Neural progenitor cell (in vitro differentiated cells): ENCODE measurements around the gene NPM1. TPM values are rescaled to one million over a fixed set of nuclear protein-coding genes. Genes with fewer than 3 reads are reported as not detected.
"Not testable (repeated sequence)": the region's sequence is repeated elsewhere in the genome, so short reads cannot be mapped to it uniquely, and the experiment has no call there.

Experiments
- DNase-seq: peaks from one replicate; pipeline ENCODE4 v3.0.0-alpha.2; 2016; ENCODE audit warnings: low spot score
- H2AFZ ChIP-seq: fragments of 200-600 bp; sonication (generic); replicated peaks from 2 replicates; pipeline ENCODE4 v1.6.1; 2016; ENCODE audit warnings: antibody characterized with exemption
- H3F3A ChIP-seq: fragments of 200-600 bp; sonication (generic); 2 replicates; pipeline ENCODE4 v1.6.1; 2016; ENCODE audit warnings: antibody characterized with exemption, low read depth
- H3K27ac ChIP-seq: fragments of 200-600 bp; sonication (generic); 2 replicates; pipeline ENCODE4 v1.5.1; 2016; ENCODE audit warnings: mild to moderate bottlenecking
- H3K27me3 ChIP-seq: fragments of 200-600 bp; sonication (generic); 2 replicates; pipeline ENCODE4 v1.6.1; 2016; ENCODE audit warnings: mild to moderate bottlenecking, moderate library complexity
- H3K36me3 ChIP-seq: fragments of 200-600 bp; sonication (generic); 2 replicates; pipeline ENCODE4 v1.5.1; 2016
- H3K4me1 ChIP-seq: fragments of 200-600 bp; sonication (generic); 2 replicates; pipeline ENCODE4 v1.6.1; 2016; ENCODE audit warnings: mixed run types
- H3K4me2 ChIP-seq: fragments of 200-600 bp; sonication (generic); 2 replicates; pipeline ENCODE4 v1.6.1; 2016
- H3K4me3 ChIP-seq: fragments of 200-600 bp; sonication (generic); 2 replicates; pipeline ENCODE4 v1.5.1; 2016
- H3K79me2 ChIP-seq: fragments of 200-600 bp; sonication (generic); 2 replicates; pipeline ENCODE4 v1.6.1; 2016; ENCODE audit warnings: low read depth
- H3K9ac ChIP-seq: fragments of 200-600 bp; sonication (generic); 2 replicates; pipeline ENCODE4 v1.6.1; 2016
- H3K9me3 ChIP-seq: fragments of 200-600 bp; sonication (generic); 2 replicates; pipeline ENCODE4 v1.5.1; 2016; ENCODE audit warnings: low read depth
- H4K20me1 ChIP-seq: fragments of 200-600 bp; sonication (generic); 2 replicates; pipeline ENCODE4 v1.6.1; 2016; ENCODE audit warnings: low read depth
- H3K27ac Mint-ChIP-seq: 3 replicates; pipeline ENCODE4 v1.8.0; 2021; ENCODE audit warnings: mixed read lengths
- H3K27me3 Mint-ChIP-seq: 2 replicates; pipeline ENCODE4 v1.8.0; 2022; ENCODE audit warnings: low read depth, mild to moderate bottlenecking, inconsistent platforms, moderate library complexity, mixed read lengths; ENCODE audit not compliant: insufficient read depth
- H3K36me3 Mint-ChIP-seq: 3 replicates; pipeline ENCODE4 v1.8.0; 2021; ENCODE audit warnings: mixed read lengths
- H3K4me1 Mint-ChIP-seq: 3 replicates; pipeline ENCODE4 v1.8.0; 2021; ENCODE audit warnings: mixed read lengths
- H3K4me3 Mint-ChIP-seq: 3 replicates; pipeline ENCODE4 v1.8.0; 2021; ENCODE audit warnings: mild to moderate bottlenecking, moderate library complexity, mixed read lengths
- H3K9me3 Mint-ChIP-seq: 3 replicates; pipeline ENCODE4 v1.8.0; 2020; ENCODE audit warnings: mixed read lengths
- CTCF ChIP-seq: fragments of 200-600 bp; sonication (generic); IDR thresholded peaks from 2 replicates; pipeline ENCODE4 v1.5.1; 2017; ENCODE audit warnings: antibody characterized with exemption, mild to moderate bottlenecking
- EZH2 ChIP-seq: fragments of 200-600 bp; sonication (generic); IDR thresholded peaks from 2 replicates; pipeline ENCODE4 v1.6.1; 2017; ENCODE audit warnings: antibody characterized with exemption, mild to moderate bottlenecking, moderate library complexity
- EZH2phosphoT487 ChIP-seq: fragments of 200-600 bp; sonication (generic); IDR thresholded peaks from 2 replicates; pipeline ENCODE4 v1.6.1; 2017; ENCODE audit warnings: antibody characterized with exemption
- total RNA-seq: library from RNA; depleted of rRNA; stranded (reverse); fragments of >200 nt; gene quantifications from 2 replicates; pipeline ENCODE4 v1.2.3, GENCODE V29; 2015; ENCODE audit warnings: low replicate concordance

Gene NPM1
- total RNA-seq, 1 donor from 2014 or later, result 3,685 TPM

GRCh38 chr5:171370881-171371280 lies 16.8 kb upstream of the NPM1 start:
- H3K27ac ChIP-seq, H3K79me2 ChIP-seq, DNase-seq, H3K9me3 ChIP-seq, H3K4me3 ChIP-seq, H3F3A ChIP-seq, H3K27ac Mint-ChIP-seq, H3K9me3 Mint-ChIP-seq, H3K4me3 Mint-ChIP-seq, H3K36me3 Mint-ChIP-seq, H3K27me3 ChIP-seq, H3K4me1 Mint-ChIP-seq, H3K36me3 ChIP-seq, H3K9ac ChIP-seq, H3K4me2 ChIP-seq, H3K4me1 ChIP-seq, H4K20me1 ChIP-seq: not testable (repeated sequence)
- peak overlapping the region; percentile 36 for H2AFZ ChIP-seq
- TF ChIP-seq CTCF, result peak; percentile 42
- peaks cover 17% of the 10 kb centered on the region for H3K27me3 Mint-ChIP-seq

GRCh38 chr5:171371326-171371725 lies 16.3 kb upstream of the NPM1 start:
- no peak for DNase-seq
- H3K27me3 ChIP-seq, result no peaks in the 10 kb centered on the region
- peak overlapping the region; percentile 36 for H2AFZ ChIP-seq
- H3K36me3 Mint-ChIP-seq, result no peaks in the 10 kb centered on the region
- no peaks in the 10 kb centered on the region for H3F3A ChIP-seq
- no peak overlapping the region for H3K4me2 ChIP-seq
- H4K20me1 ChIP-seq, result no peaks in the 10 kb centered on the region
- no peaks in the 10 kb centered on the region for H3K4me1 Mint-ChIP-seq
- no peaks in the 10 kb centered on the region for H3K9me3 ChIP-seq
- H3K27me3 Mint-ChIP-seq, result peaks cover 17% of the 10 kb centered on the region
- H3K4me1 ChIP-seq, result no peaks in the 10 kb centered on the region
- H3K4me3 ChIP-seq, result no peak overlapping the region
- no peak overlapping the region for H3K27ac ChIP-seq
- H3K27ac Mint-ChIP-seq, result no peak overlapping the region
- H3K36me3 ChIP-seq, result no peaks in the 10 kb centered on the region
- TF ChIP-seq EZH2phosphoT487, result no peak
- TF ChIP-seq EZH2, result no peak
- no peak for TF ChIP-seq CTCF
- peaks cover 2% of the 10 kb centered on the region for H3K9me3 Mint-ChIP-seq
- no peak overlapping the region for H3K4me3 Mint-ChIP-seq
- no peaks in the 10 kb centered on the region for H3K79me2 ChIP-seq
- no peak overlapping the region for H3K9ac ChIP-seq

GRCh38 chr5:171379961-171380360 lies 7.7 kb upstream of the NPM1 start:
- no peak overlapping the region for H3K4me3 ChIP-seq
- Mint-ChIP-seq H3K27me3 (peaks cover 10% of the 10 kb centered on the region), H3K36me3 (no peaks in the 10 kb centered on the region), H3K4me3 (no peak overlapping the region), H3K9me3 (no peaks in the 10 kb centered on the region), H3K4me1 (no peaks in the 10 kb centered on the region), H3K27ac (no peak overlapping the region)
- H4K20me1 ChIP-seq, result no peaks in the 10 kb centered on the region
- no peak for DNase-seq
- H3K4me1 ChIP-seq, result no peaks in the 10 kb centered on the region
- H3F3A ChIP-seq, result no peaks in the 10 kb centered on the region
- no peaks in the 10 kb centered on the region for H3K36me3 ChIP-seq
- no peak overlapping the region for H3K4me2 ChIP-seq
- no peak overlapping the region for H2AFZ ChIP-seq
- TF ChIP-seq EZH2 (no peak), EZH2phosphoT487 (no peak), CTCF (no peak)
- H3K9ac ChIP-seq, result no peak overlapping the region
- H3K79me2 ChIP-seq, result no peaks in the 10 kb centered on the region
- no peaks in the 10 kb centered on the region for H3K27me3 ChIP-seq
- no peaks in the 10 kb centered on the region for H3K9me3 ChIP-seq
- no peak overlapping the region for H3K27ac ChIP-seq

GRCh38 chr5:171384416-171384815 lies 3.2 kb upstream of the NPM1 start:
- peaks cover 27% of the 10 kb centered on the region for H3K79me2 ChIP-seq
- not testable (repeated sequence) for H3K9ac ChIP-seq, H3K4me1 ChIP-seq, H3K27me3 Mint-ChIP-seq, H3K9me3 ChIP-seq, H3F3A ChIP-seq, H2AFZ ChIP-seq, H3K36me3 Mint-ChIP-seq, H3K27me3 ChIP-seq, H3K27ac Mint-ChIP-seq, H3K4me2 ChIP-seq, H3K36me3 ChIP-seq, H3K9me3 Mint-ChIP-seq, H3K4me3 ChIP-seq, DNase-seq, H3K4me3 Mint-ChIP-seq, H3K27ac ChIP-seq
- H3K4me1 Mint-ChIP-seq, result peaks cover 13% of the 10 kb centered on the region
- H4K20me1 ChIP-seq, result peaks cover 16% of the 10 kb centered on the region

- Histone ChIP-seq H4K20me1 (peaks cover 22% of the 10 kb centered on the region), H3K79me2 (peaks cover 33% of the 10 kb centered on the region)
- H3K4me1 Mint-ChIP-seq, result peaks cover 19% of the 10 kb centered on the region
- not testable (repeated sequence) for DNase-seq, H3K9ac ChIP-seq, H3K27me3 ChIP-seq, H3K9me3 Mint-ChIP-seq, H3K27me3 Mint-ChIP-seq, H3K9me3 ChIP-seq, H3K4me3 Mint-ChIP-seq, H2AFZ ChIP-seq, H3K36me3 Mint-ChIP-seq, H3K27ac ChIP-seq, H3K36me3 ChIP-seq, H3K4me2 ChIP-seq, H3K27ac Mint-ChIP-seq, H3K4me3 ChIP-seq, H3F3A ChIP-seq, H3K4me1 ChIP-seq
Observed at GRCh38 chr5:171384999-171385398, 2.6 kb upstream of the NPM1 start.
